ENCODE results near the gene CITED1.

The CITED1 gene

DNA sequence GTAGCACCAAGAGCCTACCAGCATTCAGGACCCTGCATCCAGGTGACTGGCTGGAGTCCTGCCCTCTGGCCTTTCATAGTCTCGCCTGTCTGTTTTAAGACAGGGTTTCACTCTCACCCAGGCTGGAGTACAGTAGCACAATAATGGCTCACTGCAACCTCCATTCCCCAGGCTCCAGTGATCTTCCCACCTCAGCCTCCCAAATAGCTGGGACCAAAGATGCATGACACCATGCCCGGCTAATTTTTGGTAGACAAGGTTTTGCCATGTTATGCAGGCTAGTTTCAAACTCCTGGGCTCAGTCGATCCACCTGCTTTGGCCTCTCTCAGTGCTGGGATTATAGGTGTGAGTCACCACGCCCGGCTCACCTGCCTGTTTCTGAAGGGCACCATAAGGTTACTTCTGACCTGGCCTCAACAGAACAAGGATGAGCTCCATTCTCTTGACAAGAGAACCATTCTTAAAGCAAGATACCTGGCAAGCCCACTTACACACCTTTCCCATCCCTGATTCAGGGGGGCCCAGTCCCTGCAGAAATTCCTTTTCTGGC is 35.3 kb downstream of the CITED1 start:
- DNase-seq (ENCODE audit: low read depth) = no peak

DNA sequence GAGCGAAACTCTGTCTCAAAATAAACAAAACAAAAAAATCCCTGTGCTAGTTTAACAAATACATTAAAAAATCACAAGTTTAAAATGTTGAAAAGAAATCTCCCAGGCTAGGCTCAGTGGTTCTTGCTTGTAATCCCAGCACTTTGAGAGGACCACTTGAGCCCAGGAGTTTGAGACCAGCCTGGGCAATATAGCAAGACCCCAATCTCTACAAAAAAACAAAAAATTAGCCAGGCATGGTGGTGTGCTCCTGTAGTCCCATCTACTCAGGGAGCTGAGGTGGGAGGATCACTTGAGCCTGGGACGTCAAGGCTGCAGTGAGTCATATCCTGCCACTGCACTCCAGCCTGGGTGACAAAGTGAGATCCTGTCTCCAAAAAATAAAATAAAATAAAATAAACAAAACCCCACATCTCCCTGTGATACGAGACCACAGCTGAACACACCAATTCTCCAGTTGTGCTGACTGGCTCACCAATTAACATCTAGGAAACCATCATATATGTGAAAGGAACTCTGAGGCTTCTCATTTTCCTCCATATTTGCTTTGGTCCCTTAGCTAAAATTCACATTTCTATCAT is 36.0 kb downstream of the CITED1 start:
- no peak for DNase-seq (ENCODE audit: low read depth)

DNA sequence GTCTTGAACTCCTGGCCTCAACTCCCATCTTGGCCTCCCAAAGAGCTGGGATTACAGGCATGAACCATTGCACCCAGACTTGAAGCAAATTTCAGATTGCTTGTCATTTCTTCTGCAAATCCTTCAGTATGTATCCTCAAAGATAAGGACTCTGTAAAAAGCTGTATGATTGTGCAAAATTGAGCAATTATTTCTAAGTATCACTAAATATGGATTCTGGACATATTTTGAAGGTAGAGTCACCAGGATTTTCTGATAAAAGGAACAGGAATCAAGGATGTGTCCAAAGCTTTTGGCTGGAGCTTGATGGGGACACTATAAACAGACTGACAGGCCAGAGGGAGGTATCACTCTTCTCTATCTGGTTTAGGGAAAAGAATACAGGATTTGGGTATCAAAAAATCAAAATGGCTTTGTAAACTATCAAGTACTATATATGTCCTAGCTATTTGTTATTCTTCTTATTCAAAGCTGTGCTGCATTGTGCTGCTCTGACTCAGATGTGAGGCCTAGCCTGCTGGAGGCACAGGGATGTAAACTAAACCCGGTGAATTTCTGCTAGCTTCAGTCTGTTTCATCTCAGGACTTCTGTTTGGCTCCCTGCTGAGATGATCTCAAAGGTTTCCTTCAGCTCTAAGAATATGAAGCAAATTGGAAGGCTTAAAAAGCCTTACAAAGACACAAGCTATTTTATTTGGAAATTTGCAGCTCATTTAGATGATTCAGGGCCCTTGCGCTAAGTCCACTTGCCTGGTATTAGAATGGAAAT is 36.9 kb downstream of the CITED1 start:
- no peak for DNase-seq (ENCODE audit: low read depth)

DNA sequence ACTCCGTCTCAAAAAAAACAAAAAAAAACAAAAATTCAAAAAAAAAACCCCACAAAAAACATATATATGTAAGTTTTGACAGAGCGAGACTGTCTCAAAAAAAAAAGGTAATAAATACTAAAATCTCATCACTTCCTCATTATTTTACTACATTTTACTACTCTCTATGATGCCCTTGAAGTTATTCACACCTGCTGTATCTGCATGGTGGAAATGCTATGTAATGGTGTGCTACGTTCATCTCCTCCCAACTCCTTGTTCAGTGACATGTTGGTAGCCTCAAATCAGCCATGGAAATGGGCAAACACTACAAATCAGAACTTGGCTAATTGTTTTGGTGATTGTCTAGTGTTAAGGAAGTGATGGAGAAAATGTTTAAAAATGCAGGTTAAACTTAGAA is 40.5 kb downstream of the CITED1 start:
- no peak for DNase-seq (ENCODE audit: low read depth)

DNA sequence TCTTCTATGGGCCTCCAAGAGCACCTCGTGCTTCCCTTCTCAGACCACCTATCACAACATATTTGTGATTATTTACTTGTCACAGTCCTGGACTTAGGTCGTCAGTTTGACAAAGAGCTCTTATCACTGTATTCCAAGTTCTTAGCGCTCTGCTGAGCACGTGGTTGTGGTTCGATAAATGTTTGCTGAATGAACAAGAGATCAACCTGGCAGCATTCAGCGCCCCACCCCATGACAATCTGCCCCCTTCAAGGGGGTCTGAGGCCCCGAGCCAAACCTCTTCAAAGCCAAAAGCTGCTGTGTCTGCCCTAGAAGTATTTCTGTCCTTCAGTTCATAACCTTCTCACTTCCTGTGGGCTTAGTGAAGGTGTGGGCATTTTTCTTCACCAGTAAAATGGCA is 43.6 kb downstream of the CITED1 start:
- no peak for DNase-seq (ENCODE audit: low read depth)

DNA sequence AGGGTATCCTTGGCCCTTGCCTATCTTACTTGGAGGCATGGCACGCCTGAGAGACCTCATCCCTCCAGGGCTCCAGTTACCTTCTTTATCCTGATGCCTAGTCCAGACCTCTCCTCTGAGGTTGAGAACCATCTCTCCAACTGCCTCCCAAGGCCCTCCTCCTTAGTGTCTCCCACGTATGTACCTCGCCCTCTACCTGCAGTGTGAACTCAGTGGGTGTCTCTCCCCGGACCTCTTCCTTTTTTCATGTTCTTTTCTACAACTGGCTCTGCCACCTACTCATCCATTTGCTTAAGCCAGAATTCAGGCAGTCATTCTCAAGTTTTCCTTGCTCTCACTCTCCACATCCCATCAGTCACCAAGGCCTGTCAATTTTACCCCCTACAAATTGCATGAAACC is 45.3 kb downstream of the CITED1 start:
- no peak for DNase-seq (ENCODE audit: low read depth)

DNA sequence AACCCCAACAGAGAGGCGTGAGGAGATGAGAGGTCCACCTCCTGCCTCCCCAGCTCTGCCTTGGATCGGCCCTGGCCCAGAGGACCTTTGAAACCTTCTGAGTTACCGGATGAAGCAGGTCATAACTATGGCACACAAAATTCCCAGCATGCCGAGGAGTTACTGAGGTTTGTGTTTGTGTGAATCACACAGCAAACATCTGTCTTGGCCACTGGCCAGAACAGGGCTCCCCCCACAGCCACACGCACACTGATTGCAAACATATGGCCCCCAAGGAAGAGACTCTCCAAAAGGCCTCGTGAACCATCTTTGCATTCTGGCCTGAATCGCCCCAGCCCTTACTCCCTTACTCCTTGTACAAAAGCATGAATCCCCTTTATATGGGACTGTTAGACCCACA is 47.5 kb downstream of the CITED1 start:
- no peak for DNase-seq (ENCODE audit: low read depth)

DNA sequence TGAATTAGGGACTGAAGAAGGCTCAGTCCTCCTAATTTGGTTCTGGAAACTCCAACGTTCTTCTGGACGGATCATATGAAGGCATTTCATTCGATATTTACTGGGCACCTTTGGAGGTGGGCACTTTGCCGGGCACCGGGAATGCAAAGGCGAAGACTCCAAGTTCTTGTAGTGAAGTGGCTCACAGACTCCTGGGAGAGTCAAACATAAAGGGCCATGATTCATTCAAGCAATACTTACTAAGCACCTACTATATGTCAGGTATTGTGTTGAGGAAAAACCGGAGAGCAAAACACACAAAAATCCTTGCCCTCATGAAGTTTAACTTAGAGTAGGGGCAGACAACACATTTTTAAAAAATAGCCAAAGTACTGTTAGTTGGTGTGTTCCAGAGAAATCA is 49.9 kb downstream of the CITED1 start:
- DNase-seq (ENCODE audit: low read depth) = no peak

DNA sequence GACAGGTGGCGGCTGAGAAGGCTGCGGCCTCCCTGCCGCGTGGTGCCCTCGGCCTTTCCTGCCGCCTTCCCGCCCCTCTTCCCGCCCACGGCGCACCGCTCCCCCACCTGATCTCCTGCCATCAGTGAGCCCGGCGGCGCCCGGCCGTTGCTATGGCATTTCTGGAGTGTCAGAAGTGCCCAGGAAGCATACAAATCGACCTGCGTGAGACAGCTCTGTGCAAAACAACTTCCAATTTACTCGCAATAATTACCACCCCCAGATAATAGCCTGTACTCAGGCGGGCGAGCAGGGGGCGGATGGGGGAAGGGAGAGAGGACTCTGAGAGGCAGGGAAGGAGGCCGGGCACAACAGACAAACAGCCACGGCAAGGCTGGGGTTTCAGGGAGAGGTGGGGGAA is 50.3 kb downstream of the CITED1 start:
- no peak for DNase-seq (ENCODE audit: low read depth)

DNA sequence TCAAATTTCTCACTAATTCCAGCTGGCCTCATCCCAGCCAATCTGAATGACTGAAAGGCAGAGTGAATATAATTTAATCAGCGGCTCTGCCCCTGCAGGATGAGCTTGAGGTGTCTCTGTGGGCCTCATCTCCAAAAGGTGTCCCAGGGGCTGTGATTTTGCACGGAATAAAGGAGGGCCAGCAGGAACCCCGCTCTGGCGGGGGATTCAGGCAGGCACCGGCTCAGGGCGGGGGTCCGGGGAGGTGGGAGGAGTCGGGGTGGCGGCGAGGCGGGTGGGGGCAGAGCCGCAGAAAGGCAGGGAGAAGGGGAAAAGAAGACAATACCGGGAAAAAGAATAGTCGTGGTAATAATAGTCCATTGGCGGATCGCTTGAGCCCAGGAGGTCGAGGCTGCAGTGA is 50.9 kb downstream of the CITED1 start:
- no peak for DNase-seq (ENCODE audit: low read depth)

DNA sequence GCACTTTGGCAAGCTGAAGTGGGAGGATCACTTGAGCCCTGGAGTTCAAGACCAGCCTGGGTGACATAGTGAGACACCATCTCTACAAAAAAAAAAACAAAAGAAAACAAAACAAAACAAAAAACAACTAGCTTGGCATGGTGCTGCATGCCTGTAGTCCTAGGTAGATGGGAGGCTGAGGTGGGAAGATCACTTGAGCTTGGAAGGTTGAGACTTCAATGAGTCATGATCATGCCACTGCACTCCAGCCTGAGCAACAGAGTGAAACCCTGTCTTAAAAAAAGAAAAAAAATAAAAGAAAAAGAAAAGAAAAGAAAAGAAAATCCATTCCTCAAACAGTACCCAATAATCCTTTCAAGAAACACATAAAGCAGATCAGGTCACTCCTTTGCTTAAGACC is 52.0 kb downstream of the CITED1 start:
- no peak for DNase-seq (ENCODE audit: low read depth)

Measured in stimulated activated CD8-positive, alpha-beta memory T cell treated with anti-CD3 and anti-CD28 coated beads, Interleukin-12 subunit alpha, Interleukin-12 subunit beta, amount 100 ng/mL, for 1 hour (primary cell).